ENCODE measurements around the gene DNAI1. TPM values are rescaled to one million over a fixed set of nuclear protein-coding genes. Genes with fewer than 3 reads are reported as not detected.
"Not testable (repeated sequence)": the region's sequence is repeated elsewhere in the genome, so short reads cannot be mapped to it uniquely, and the experiment has no call there.

The DNAI1 gene
- total RNA-seq, 2 donors from 2014 or later, result 0.61 TPM; not detected in 1

DNA sequence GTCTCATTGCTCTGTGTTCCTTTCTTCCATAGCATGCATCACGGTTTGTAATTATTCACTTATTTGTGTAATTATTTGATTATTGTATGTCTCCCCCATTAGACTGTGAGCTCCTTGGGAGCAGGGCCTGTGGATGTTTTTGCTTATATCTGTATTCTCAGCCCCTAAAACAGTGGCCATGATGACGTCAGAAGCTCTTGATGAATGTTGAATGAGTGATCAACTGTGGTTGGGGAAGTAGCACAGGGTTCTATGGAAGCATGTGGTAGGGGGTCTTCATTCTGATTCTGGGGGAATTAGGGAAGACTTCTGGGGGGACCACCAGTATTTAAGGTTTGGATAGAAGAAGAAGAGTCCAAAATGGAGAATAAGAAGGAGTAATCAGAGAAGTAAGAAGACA, 6.0 kb downstream of the DNAI1 start:
- ATAC-seq, result no peak
- Mint-ChIP-seq H3K9me3 (no peaks in the 10 kb centered on the region), H3K27ac (no peak overlapping the region), H3K36me3 (no peaks in the 10 kb centered on the region)
- no peak for DNase-seq (ENCODE audit: low spot score in 2 of 2)

DNA sequence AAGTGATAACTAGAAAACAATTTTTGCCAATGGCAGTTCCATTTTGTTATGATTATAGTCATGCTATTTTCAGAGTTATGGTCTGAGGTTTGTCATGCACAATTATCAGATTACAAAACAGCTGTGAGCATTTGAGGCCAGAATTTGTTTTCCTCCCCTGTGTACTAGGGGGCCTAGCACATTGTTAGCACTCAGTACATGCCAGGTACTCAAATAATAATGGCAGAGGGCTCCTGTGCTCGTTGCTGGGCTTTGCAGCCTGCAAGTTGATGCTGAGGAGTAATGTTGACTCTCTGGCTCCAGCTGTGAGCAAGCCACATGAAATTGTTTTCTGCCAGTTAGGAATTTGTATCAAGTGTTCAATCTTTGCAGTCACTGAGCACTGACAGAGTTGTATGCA, 6.9 kb downstream of the DNAI1 start:
- no peak for ATAC-seq
- Mint-ChIP-seq H3K27ac (no peak overlapping the region), H3K36me3 (no peaks in the 10 kb centered on the region), H3K9me3 (no peaks in the 10 kb centered on the region)
- DNase-seq (ENCODE audit: low spot score in 2 of 2), result no peak

GRCh38 chr9:34475097-34475496, 16.5 kb downstream of the DNAI1 start:
- Mint-ChIP-seq H3K9me3 (no peaks in the 10 kb centered on the region), H3K36me3 (no peaks in the 10 kb centered on the region), H3K27ac (no peak overlapping the region)
- ATAC-seq (no peak), DNase-seq (ENCODE audit: low spot score in 2 of 2) (no peak)

DNA sequence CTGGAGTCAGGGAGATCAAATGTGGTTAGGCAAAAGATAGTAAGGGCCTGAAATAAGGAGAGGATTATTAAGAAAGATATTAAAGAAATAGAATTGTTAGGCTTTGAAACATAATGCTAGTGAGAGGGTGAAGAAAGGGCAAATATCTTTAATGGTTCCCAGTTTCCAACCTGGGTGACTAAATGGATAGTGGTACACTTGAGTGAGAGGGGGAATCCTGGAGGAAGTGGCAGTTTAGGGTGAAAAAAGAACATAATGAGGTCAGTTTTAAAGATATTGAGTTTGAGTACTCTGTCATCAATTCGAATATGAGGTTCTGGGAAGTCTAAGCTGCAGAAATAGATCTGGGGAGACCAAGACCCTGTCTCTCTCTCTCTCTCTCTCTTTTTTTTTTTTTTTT, 18.9 kb downstream of the DNAI1 start:
- no peak overlapping the region for H3K27ac Mint-ChIP-seq
- no peaks in the 10 kb centered on the region for H3K9me3 Mint-ChIP-seq
- DNase-seq (ENCODE audit: low spot score in 2 of 2) (no peak), ATAC-seq (no peak)
- H3K36me3 Mint-ChIP-seq, result no peaks in the 10 kb centered on the region

- Mint-ChIP-seq H3K27ac (no peak overlapping the region), H3K36me3 (no peaks in the 10 kb centered on the region), H3K9me3 (no peaks in the 10 kb centered on the region)
- no peak for DNase-seq (ENCODE audit: low spot score in 2 of 2)
- ATAC-seq, result no peak
Observed at GRCh38 chr9:34479431-34479866, 20.8 kb downstream of the DNAI1 start.

GRCh38 chr9:34481620-34482019, 23.0 kb downstream of the DNAI1 start:
- H3K36me3 Mint-ChIP-seq; DNase-seq (ENCODE audit: low spot score in 2 of 2); H3K9me3 Mint-ChIP-seq; H3K27ac Mint-ChIP-seq; ATAC-seq: not testable (repeated sequence)

- DNase-seq (ENCODE audit: low spot score in 2 of 2); H3K27ac Mint-ChIP-seq; H3K9me3 Mint-ChIP-seq; H3K36me3 Mint-ChIP-seq; ATAC-seq: not testable (repeated sequence)
Observed at GRCh38 chr9:34482746-34483145, 24.1 kb downstream of the DNAI1 start.

DNA sequence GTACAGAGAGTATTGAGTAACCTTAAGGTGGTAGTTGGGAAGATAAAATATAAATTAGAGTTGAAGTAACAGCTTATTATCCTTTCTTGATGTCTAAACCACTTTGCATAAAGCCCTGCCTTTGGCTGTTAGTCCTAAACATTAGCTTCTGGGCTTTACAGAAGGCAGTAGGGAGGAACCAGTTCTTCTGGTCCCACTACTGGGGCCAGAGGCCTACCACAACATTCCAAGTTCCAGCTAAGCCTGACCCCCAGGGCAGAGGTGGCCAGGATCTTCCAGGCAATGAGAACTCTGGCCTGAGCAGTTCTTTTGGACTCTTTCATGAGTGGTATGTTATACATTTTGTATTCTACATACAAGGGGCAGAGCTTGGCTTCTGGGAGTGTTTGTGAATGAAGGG, 26.1 kb downstream of the DNAI1 start:
- no peak for ATAC-seq
- Mint-ChIP-seq H3K9me3 (no peaks in the 10 kb centered on the region), H3K27ac (no peak overlapping the region), H3K36me3 (no peaks in the 10 kb centered on the region)
- no peak for DNase-seq (ENCODE audit: low spot score in 2 of 2)

DNA sequence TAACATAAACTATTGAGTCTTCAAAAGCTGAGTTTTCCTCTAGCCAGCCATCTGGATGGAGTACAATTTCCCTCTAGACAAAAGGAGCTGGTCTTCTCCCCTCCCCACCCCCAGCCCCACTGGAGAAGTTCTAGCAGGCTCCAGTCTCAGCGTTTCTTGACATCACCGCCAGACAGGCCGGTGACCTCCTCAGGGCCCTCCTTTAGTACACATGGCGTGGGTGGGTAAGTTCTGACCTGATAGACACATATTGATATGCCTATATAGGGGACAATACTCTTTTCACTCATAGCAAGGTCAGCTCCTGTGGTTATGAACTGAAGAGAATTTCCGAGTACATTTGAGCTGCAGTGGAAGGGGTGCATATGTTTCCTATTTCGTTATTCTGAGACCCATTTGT, 27.2 kb downstream of the DNAI1 start:
- H3K36me3 Mint-ChIP-seq, result no peaks in the 10 kb centered on the region
- no peak overlapping the region for H3K27ac Mint-ChIP-seq
- ATAC-seq (peak in 1 of 2 donors; percentile 26), DNase-seq (ENCODE audit: low spot score in 2 of 2) (no peak)
- no peaks in the 10 kb centered on the region for H3K9me3 Mint-ChIP-seq

DNA sequence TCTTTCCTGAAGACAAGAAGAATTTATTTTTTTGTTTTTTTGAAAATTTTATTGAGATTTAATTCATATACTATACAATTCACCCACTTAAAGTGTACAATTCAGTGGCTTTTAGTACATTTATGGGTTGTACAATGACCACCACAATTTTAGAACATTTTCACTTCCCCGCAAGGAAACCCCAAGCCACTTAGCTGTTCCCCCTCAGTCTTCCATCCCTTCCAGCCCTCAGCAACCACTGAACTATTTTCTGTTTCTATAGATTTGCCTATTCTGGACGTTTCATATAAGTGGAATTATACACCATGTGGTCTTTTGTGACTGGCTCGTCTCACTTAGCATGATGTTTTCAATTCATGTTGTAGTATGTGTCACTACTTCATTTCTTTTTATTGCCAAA, 28.0 kb downstream of the DNAI1 start:
- Mint-ChIP-seq H3K9me3 (no peaks in the 10 kb centered on the region), H3K27ac (no peak overlapping the region), H3K36me3 (no peaks in the 10 kb centered on the region)
- DNase-seq (ENCODE audit: low spot score in 2 of 2) (no peak), ATAC-seq (no peak)

DNA sequence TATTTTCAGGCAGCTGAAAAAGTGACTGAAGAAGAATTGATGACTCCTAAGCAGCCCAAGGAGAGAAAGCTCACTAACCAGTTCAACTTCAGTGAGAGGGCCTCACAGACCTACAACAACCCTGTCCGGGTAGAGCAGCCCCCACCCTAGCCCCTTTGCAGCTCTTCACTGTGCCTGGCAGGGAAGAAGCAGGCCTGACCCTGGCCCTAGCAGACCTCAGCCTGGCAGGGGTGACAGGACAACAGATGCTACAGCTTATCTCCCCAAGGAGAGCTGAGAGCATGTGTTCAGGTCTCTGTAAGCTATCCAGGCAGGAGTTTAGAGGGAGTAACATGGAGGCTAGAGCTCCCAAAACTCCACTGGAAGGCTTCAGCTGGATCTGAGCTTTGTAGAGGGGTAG, 31.8 kb downstream of the DNAI1 start:
- no peak overlapping the region for H3K27ac Mint-ChIP-seq
- ATAC-seq (no peak), DNase-seq (ENCODE audit: low spot score in 2 of 2) (no peak)
- no peaks in the 10 kb centered on the region for H3K9me3 Mint-ChIP-seq
- no peaks in the 10 kb centered on the region for H3K36me3 Mint-ChIP-seq

DNA sequence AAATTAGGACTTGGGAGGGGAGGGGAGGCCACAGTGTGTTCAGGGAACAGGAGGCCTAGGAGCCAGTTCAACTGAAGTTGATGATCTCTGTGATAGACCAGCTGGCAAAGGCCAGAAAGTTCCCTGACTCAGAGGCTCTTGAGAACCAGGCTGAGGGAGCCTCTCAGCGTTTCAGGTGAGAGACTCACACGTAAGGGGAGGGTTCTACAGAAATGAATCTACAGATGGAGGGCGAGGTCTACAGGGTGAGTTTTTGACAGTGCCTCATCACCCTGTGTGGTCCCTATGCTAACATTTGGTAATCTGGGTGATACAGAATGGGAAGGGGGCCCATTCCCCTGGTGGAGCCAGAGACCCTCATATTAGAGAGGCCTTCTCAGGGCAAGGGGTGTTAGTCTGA, 32.2 kb downstream of the DNAI1 start:
- no peaks in the 10 kb centered on the region for H3K36me3 Mint-ChIP-seq
- ATAC-seq (peak in 1 of 2 donors; percentile 46), DNase-seq (ENCODE audit: low spot score in 2 of 2) (no peak)

DNA sequence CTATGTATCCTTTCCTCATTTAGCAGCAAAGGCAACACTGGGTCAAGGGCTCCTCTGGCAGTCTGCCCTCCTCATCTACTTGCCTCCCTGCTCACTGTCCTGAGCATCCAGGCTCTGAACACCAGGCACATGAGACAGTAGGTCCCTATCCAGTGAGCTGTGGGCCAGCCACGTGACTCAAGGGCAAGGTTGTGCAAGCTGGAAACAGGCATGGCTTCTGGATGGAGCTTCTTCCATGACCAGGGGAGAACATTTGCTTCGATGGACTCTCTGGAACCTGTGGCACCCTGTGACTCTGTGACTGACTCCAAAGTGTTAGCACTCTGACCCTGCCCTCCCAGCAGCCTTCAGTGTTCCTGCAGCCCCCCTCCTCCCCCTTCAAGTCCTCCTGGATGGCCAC, 33.0 kb downstream of the DNAI1 start:
- no peaks in the 10 kb centered on the region for H3K9me3 Mint-ChIP-seq
- H3K27ac Mint-ChIP-seq, result no peak overlapping the region
- no peak for DNase-seq (ENCODE audit: low spot score in 2 of 2)
- H3K36me3 Mint-ChIP-seq, result no peaks in the 10 kb centered on the region
- no peak for ATAC-seq

More for the DNA sequence above, 32.2 kb downstream of the DNAI1 start:
- H3K9me3 Mint-ChIP-seq, result no peaks in the 10 kb centered on the region
- no peak overlapping the region for H3K27ac Mint-ChIP-seq

GRCh38 chr9:34492051-34492450, 33.4 kb downstream of the DNAI1 start:
- Mint-ChIP-seq H3K27ac (no peak overlapping the region), H3K9me3 (no peaks in the 10 kb centered on the region), H3K36me3 (no peaks in the 10 kb centered on the region)
- ATAC-seq, result no peak
- no peak for DNase-seq (ENCODE audit: low spot score in 2 of 2)

DNA sequence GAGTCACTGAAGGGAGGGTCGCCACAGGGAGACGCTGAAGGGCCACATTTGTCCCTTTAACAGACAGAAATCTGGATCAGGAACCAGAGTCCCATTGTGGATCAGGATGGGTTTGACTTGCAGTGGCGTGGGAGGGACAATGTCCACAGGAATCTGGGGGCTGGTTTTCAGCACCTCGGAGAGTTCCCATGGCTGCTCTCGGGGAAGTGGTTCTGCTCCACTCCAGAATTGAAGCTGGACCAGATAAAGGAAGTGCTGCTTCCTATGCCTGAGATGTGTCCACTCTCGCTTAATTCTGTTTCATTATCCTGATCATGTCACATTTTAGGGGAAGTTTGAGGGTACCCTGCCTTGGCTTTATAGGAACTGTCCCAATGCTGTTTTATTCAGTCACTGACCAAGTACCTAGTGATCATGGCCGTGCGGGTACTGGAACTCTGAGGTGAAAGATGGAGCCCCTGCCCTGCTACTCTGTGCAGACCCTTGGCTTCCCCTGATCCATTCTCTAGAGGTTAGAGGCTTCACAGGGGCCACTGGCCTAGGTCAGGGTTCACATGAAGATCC, 35.4 kb downstream of the DNAI1 start:
- no peaks in the 10 kb centered on the region for H3K9me3 Mint-ChIP-seq
- DNase-seq (ENCODE audit: low spot score in 2 of 2) (peak in 1 of 2 donors; percentile 49), ATAC-seq (no peak)
- H3K27ac Mint-ChIP-seq, result no peak overlapping the region
- no peaks in the 10 kb centered on the region for H3K36me3 Mint-ChIP-seq

DNA sequence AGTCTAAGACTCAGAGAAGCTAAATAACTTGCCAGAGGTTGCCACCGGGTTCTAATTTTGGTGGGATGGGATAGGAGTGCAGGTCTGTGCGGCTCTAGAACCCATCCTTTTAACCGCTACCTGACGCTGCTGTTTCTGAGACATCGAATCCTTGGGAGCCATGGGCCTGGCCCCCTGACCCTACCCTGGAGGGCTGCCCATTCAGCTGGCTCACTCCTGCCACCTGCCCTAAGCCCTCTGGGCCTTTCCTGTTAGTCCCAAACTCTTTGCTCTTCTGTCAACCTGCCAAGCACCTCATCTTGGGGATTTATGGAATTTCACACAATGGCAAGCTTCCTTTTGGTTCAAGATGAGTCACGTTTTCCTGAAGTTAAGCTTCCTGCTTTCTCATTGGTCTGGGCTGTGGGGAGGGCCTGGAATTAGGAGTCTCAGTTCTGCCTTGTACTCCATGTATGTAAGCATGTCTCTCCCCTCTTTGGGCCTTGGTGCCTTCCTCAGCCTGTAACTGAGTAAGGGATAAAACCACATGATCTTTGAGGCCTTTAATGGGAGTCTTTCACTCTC, 37.6 kb downstream of the DNAI1 start:
- Mint-ChIP-seq H3K27ac (no peak overlapping the region), H3K36me3 (no peaks in the 10 kb centered on the region), H3K9me3 (no peaks in the 10 kb centered on the region)
- DNase-seq (ENCODE audit: low spot score in 2 of 2) (no peak), ATAC-seq (no peak)

GRCh38 chr9:34498553-34498952, 39.9 kb downstream of the DNAI1 start:
- Mint-ChIP-seq H3K9me3 (no peaks in the 10 kb centered on the region), H3K36me3 (no peaks in the 10 kb centered on the region), H3K27ac (no peak overlapping the region)
- ATAC-seq (no peak), DNase-seq (ENCODE audit: low spot score in 2 of 2) (no peak)

DNA sequence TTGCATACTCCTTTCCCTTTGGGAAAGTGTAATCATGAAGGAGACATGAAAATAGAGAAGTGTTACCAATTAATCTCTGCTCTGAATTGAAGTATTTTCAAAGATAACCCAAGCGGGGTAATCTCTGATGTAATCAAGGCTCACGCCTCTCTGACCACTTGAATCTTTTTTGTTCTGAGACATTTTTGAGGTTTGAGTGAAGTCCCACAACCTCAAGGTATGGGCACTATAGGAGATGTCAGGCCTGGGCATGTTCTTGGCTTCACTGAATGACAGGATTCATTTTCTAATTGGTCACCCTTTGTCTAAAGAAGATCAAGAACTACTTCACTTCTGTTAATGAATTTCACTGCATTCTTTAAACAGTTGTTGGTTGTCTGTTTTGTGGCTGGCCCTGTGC, 40.5 kb downstream of the DNAI1 start:
- no peak for ATAC-seq
- Mint-ChIP-seq H3K9me3 (no peaks in the 10 kb centered on the region), H3K27ac (peak overlapping the region; percentile 1 to 6)

More for the DNA sequence above, 40.5 kb downstream of the DNAI1 start:
- DNase-seq (ENCODE audit: low spot score in 2 of 2), result no peak
- H3K36me3 Mint-ChIP-seq, result no peaks in the 10 kb centered on the region
